ENCODE results near the gene MYORG.
A peak's percentile ranks its signal among the peaks of the same experiment; 100 is the strongest.
"Not testable (repeated sequence)": the region's sequence is repeated elsewhere in the genome, so short reads cannot be mapped to it uniquely, and the experiment has no call there.

MYORG gene

DNA sequence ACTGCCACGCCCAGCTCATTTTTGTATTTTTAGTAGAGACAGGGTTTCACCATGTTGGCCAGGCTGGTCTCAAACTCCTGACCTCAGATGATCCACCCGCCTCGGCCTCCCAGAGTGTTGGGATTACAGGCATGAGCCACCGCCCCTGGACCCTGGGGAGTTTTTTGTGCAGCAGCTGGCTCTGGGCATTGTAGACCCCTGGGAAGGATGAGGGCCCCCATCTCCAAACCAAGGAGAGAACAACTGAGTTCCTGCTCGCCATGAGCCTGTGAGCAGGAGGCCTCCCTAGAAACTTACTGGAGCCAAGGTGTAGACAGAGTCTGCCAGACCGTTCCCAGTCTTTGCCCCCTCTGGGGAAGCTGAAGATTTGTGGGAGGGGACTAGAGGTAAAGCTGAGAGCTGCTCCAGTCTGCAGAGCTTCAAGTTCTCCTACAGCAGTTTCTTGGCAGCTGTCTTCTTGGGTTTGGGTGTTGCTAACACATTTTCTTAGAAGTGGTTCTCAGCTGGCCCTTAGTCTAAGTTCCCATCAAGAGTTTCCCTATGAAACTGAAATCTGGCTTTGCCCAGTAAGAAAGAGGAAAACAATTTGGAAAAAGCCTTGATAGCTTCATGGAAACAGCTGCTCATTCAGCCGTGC, 34.9 kb downstream of the MYORG start:
- H3K4me3 ChIP-seq (ENCODE audit: low read depth, low read length), result no peak overlapping the region
- DNase-seq (ENCODE audit: low read depth), result no peak
- TF ChIP-seq CTCF (conservative IDR thresholded peaks at IDR 0.05; ENCODE audit: low read depth, low read length), result no peak

GRCh38 chr9:34338665-34339385, 37.9 kb downstream of the MYORG start:
- DNase-seq (ENCODE audit: low read depth), result no peak

DNA sequence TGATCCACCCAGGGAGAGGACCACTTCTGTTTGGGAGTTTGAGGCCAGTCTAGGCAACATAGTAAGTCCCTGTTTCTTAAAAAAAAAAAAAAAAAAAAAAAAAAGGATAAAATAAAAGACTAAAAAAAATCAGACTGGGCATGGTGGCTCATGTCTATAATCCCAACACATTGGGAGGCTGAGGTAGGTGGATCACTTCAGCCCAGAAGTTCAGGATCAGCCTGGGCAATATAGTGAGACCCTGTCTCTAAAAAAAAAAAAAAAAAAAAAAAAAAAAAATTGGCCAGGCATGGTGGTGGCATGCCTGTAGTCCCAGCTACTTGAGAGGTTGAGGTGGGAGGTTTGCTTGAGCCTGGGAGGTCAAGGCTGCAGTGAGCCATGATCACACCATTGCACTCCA, 38.6 kb downstream of the MYORG start:
- not testable (repeated sequence) for H3K4me3 ChIP-seq (ENCODE audit: low read depth, low read length); DNase-seq (ENCODE audit: low read depth)

More at GRCh38 chr9:34338665-34339385, 37.9 kb downstream of the MYORG start:
- no peak overlapping the region for H3K4me3 ChIP-seq (ENCODE audit: low read depth, low read length)
- TF ChIP-seq CTCF (conservative IDR thresholded peaks at IDR 0.05; ENCODE audit: low read depth, low read length), result no peak

GRCh38 chr9:34337403-34337802, 39.3 kb downstream of the MYORG start:
- H3K4me3 ChIP-seq (ENCODE audit: low read depth, low read length), result no peak overlapping the region
- peak; percentile 43 for TF ChIP-seq CTCF (conservative IDR thresholded peaks at IDR 0.05; ENCODE audit: low read depth, low read length)
- DNase-seq (ENCODE audit: low read depth), result peak; percentile 52

DNA sequence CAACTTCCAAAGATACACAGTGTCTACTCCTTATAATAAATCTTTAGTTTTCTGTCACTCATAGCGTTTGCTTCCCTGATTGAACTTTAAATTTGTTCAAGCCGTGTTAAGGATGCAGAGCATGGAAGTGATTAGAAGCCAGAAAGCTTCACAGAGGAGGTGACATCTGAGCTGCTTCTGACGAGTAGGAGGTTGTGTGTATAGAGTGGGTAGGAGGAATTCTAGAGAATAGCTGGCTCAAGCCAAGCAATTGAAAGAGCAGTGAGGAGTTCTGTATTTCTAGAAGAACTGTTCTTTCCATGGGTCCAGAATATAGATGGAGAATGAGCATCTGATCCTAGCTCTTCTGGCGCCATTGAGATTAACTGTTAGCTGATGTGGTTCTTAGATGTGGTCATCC, 41.3 kb downstream of the MYORG start:
- TF ChIP-seq CTCF (conservative IDR thresholded peaks at IDR 0.05; ENCODE audit: low read depth, low read length), result no peak
- DNase-seq (ENCODE audit: low read depth), result no peak
- no peak overlapping the region for H3K4me3 ChIP-seq (ENCODE audit: low read depth, low read length)

DNA sequence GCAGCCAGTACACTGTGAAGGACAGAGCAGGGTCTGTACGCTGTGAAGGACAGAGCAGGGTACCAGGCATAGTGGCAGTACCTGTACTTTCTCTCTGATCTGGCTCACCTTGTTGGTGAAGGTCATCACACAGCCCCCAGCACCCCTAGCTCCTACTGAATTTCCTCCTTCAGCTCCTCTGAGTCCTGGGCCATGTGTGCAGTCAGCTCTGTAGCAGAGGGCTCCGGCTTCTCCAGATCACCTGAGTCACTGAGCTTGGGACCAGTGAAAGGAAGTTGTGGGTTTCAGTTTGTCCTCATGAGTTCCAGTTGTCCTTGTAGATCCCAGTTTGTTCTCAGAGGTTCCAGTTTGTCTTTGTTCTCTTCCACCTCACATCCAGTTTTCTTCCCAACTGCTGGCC, 41.8 kb downstream of the MYORG start:
- no peak for DNase-seq (ENCODE audit: low read depth)
- no peak for TF ChIP-seq CTCF (conservative IDR thresholded peaks at IDR 0.05; ENCODE audit: low read depth, low read length)

GRCh38 chr9:34334337-34334824, 42.3 kb downstream of the MYORG start:
- DNase-seq (ENCODE audit: low read depth), result no peak
- H3K4me3 ChIP-seq (ENCODE audit: low read depth, low read length), result no peak overlapping the region
- no peak for TF ChIP-seq CTCF (conservative IDR thresholded peaks at IDR 0.05; ENCODE audit: low read depth, low read length)

More for the DNA sequence above, 41.8 kb downstream of the MYORG start:
- no peak overlapping the region for H3K4me3 ChIP-seq (ENCODE audit: low read depth, low read length)
